Non-pigmented ciliary epithelial cell (primary cell): ENCODE results near the gene CCL27.
"Not testable (repeated sequence)": the region's sequence is repeated elsewhere in the genome, so short reads cannot be mapped to it uniquely, and the experiment has no call there.

ENCODE experiments used
- DNase-seq: peaks from one replicate; pipeline ENCODE4 v3.0.0-alpha.2; 2010; ENCODE audit warnings: low read depth

The CCL27 gene

GRCh38 chr9:34650816-34651215 is 11.6 kb downstream of the CCL27 start:
- DNase-seq, result no peak

- DNase-seq, result no peak
Observed at GRCh38 chr9:34648673-34649072, 13.8 kb downstream of the CCL27 start.

- DNase-seq, result no peak
Observed at GRCh38 chr9:34647651-34648050, 14.8 kb downstream of the CCL27 start.

- no peak for DNase-seq
Observed at GRCh38 chr9:34647084-34647403, 15.4 kb downstream of the CCL27 start.

- peak; percentile 46 for DNase-seq
Observed at GRCh38 chr9:34646211-34647083, 16.0 kb downstream of the CCL27 start, which contains the start of gene GALT. Gene GALT, plus strand, starts transcription at chr9:34646675. Its CDS starts 30 bp downstream, at chr9:34646705.

- DNase-seq, result no peak
Observed at GRCh38 chr9:34644766-34645314, 17.6 kb downstream of the CCL27 start.

DNA sequence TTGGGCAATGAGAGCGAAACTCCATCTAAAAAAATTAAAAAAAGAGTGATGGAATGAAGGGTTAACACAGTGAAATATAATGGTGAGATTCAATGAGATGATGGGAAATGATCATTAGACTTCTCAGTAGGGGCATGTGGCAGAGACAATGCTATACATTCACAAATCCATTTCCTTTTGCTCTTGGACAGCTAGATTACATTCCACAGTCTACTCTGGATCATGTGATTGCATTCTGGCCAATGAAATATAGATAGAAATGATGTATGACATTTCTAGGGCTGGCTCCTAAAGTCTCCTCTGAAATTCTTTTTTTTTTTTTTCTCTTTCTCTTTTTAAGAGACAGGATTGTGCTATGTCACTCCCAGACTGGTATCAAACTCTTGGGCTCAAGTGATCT is 19.8 kb downstream of the CCL27 start:
- DNase-seq, result no peak

- not testable (repeated sequence) for DNase-seq
Observed at GRCh38 chr9:34639322-34639721, 23.1 kb downstream of the CCL27 start.

GRCh38 chr9:34638138-34638445 is 24.4 kb downstream of the CCL27 start:
- no peak for DNase-seq

DNA sequence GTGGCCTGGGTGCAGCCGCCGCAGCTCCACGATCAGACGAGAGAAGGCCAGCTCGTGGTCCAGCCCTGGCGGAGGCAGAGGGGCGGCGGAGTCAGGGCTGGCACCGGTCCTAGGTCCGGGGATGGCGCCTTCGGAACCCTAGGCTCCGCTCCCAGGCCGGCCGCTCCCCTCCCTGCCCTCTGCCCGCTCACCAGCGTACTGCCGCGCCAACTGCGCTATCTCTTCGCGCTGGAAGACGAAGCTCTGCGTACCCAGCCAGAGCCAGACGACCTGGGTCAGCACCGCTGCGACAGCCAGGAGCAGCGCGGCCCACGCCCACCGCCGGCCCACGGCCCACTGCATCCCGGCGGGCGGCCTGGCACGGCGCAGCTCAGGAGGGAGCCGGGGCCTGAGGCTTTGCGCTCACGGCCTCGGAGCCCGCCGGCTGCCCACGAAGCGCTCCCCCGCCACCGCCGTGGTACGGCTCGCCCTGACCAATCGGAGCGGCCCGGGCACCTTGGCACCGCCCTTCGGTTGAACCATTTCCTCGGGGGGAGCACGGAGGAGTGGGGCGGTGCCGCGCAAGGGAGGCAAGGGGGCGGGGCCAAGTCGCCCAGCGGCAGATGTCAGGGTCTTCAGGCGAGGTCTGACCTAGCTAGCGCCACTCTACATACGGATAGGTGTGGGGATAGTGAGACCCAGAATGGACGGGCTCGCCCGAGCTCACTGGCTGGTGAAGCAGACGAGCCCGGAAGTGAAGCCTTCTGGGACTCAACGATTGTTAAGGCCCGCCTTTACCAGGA is 24.9 kb downstream of the CCL27 start, which contains the start of gene SIGMAR1:
Gene SIGMAR1 (minus strand): TSS at position 432 of the 782 bp plus-strand sequence. CDS start 90 bp downstream, at position 342.
- DNase-seq, result peak; percentile 61

DNA sequence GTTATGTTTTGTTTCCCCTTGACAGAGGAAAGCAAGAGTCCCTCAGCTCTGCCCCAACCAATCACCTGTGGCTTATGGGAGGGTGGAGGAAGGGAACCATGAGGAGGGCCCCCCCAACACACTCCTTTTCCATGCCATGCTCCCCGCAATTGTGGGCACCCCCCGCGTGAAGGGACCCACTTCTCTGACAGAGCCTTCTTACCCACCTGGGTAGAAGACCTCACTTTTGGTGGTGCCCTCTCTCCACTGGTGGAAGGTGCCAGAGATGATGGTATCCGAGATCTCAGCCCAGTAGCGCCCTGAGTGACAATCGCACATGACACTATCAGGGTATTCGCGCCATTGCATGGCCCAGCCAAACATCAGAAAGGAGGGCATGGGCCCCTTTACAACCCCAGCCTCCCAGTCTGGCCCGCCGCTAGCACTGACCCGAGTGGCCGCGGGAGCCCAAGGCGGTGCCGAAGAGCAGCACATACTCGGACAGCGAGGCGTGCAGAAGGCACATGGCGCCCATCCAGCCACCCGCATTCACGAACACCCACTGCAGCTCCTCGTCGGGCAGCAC is 25.6 kb downstream of the CCL27 start:
- no peak for DNase-seq

DNA sequence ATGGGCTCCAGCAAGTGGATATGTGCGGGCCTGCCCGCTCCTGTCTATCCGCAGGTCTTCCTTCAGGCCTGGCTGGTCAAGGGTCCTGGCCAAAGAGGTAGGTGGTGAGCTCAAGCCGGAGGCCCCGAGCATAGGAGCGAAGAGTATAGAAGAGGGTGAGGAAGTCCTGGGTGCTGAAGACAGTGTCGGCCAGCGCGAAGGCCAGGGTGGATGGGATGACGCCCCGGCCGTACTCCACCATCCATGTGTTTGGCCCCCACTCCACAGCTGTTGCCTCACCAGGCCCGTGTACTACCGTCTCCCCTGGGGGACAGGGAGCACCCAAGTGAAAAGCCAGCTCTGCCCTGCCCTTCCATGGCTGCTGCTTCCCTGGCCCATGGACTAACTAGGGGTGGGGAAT is 26.9 kb downstream of the CCL27 start:
- DNase-seq, result no peak

GRCh38 chr9:34634551-34635248 is 27.8 kb downstream of the CCL27 start:
- DNase-seq, result no peak

DNA sequence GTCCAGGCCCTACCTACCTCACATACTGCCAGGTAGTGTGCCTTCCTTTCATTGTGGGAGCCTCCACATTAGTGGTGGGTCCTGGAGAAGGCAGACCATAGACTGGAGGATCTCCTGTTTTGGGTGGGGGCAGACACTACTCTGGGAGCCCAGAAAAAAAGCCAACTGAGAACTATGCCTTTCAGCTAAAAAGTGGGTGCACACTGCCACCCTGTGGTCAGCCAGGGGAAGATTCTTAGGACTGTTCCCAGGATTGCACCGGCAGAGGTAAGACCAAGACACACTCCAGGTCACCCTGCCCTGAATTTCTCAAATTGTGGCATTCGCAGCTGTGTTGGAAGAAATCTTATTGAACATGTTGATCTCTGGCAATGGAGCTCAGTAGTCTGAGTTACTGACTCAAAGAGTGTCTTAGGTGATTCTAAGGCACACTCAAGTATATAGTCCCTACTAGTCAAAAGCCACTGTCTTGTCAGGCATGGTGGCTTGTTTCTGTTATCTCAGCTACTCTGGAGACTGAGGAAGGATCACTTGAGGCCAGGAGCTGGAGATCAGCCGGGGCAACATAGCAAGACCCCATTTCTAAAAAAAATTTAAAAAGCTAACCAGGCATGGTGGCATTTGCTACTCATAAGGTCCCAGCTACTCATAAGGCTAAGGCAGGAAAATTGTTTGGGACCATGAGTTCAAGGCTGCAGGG is 28.5 kb downstream of the CCL27 start:
- DNase-seq, result peak; percentile 26

DNA sequence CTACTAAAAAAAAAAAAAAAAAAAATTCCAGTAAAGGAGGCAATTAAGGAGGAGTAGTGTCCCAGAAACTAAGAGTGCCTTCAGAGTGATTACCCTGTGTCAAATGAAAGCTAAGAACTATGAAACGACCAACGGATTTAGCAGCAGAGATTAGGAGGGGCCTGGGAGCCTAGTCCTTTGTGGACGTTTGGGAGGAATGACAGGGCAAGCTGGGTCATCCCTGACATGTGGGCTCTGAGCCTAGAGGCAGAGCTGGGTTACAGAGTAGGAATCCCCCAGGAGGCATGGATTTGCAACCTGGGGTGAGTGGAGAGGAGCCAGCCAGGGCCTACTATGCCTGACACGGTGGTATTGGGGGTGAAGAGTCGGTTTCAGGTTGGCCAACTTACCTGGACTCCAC is 29.3 kb downstream of the CCL27 start:
- DNase-seq, result no peak

DNA sequence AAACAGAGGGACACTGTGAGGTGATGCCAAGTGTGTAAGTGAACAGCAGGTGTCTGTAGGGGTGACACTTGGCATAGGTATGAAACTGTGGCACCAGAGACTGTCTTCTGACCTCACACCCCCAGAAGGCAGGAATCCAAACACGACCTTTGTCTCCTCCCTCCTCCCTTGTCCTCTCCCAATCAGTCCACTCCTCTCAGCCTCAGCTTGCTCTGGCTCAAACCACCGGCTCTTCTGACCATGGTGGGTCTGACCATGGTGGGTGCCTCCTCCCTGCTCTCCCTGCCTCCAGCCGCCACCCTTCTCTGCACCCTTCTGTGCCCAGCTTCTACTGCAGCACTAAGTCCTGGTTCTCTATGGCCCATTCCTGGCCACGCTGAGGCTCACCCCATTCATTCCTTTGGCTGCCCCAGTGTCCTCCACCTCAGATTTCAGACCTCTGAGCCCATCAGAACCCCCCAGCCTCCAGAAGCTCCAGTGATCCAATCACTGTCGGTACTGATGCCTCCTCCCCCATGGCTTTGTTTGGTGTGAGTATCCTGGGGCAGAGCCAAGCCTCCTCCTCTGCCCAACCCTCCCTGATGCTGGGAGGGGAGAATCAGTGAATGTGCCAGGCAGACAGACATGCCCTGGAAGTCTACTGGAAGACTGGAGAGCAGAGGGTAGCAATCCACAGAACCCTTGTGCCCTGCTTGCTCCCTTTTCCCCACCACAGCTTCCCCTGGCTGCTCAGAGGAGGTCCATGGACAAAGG is 31.9 kb downstream of the CCL27 start:
- no peak for DNase-seq

- DNase-seq, result no peak
Observed at GRCh38 chr9:34629491-34629808, 33.0 kb downstream of the CCL27 start.

DNA sequence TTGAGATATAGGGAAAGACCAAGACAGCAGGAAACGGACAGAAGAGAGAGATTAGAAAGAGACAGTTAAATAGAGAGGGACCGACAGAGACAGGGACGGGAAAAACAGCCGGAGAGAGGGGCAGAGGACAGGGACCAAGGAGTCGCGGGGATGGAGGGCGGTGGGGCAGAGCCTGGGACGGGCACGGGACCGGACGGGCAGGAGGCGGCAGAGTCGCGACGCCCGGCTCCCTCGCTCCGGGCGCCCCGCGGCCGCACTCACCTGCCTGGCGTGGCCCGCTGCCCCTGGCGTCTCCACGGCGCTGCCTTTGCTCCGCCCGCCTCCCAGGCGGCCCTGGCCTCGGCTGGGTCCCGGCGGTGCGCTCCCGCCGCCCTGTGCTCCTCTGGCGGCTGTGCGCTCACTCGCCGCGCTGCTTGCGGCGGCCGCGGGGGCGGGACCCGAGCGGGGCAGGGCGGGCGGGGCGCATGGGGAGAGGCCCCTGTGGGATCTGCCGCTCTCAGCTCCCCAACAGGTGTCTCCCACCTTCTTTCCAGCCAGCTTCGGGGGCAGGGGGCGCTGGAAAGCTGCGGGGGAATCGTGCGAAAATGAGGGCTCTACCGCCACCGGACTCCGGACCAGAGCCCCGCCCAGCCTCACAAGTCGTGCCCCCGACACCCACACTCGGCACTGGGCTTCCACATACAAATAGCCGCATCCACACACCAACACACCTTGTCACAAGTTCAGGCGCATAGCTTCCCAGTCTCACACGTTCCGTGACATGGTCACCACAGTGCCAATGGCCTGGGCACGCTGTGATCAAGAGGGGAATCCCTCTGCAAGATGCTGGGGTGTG is 33.6 kb downstream of the CCL27 start, which contains the start of gene ARID3C:
Gene ARID3C (minus strand): TSS at position 411 of the 835 bp plus-strand sequence. CDS start 1,052 bp downstream, outside the sequence.
- no peak for DNase-seq

GRCh38 chr9:34627716-34628655 is 34.5 kb downstream of the CCL27 start:
- DNase-seq, result no peak
